ENCODE measurements around the gene CDHR2.

CDHR2 gene

DNA sequence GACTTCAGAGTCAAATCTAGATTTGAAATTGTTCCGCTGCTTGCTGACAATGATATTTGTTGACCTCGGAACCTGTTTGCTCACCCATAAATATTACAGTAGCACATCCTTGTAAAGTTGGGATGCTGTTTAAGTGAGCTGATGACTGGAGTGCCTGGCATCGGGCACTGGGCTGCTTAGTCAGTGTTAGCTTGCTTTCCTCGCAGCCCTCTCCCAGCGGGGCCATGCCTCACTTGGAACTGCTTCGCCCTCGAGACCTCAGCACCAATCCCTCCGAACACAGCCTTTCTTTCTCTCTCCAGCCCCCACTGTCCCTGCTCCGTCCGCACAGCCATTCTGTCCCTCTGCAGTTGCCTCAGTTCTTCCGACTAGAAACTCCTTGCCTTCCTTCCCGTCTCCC lies 35.4 kb upstream of the CDHR2 start:
- TF ChIP-seq, protein P1, sequence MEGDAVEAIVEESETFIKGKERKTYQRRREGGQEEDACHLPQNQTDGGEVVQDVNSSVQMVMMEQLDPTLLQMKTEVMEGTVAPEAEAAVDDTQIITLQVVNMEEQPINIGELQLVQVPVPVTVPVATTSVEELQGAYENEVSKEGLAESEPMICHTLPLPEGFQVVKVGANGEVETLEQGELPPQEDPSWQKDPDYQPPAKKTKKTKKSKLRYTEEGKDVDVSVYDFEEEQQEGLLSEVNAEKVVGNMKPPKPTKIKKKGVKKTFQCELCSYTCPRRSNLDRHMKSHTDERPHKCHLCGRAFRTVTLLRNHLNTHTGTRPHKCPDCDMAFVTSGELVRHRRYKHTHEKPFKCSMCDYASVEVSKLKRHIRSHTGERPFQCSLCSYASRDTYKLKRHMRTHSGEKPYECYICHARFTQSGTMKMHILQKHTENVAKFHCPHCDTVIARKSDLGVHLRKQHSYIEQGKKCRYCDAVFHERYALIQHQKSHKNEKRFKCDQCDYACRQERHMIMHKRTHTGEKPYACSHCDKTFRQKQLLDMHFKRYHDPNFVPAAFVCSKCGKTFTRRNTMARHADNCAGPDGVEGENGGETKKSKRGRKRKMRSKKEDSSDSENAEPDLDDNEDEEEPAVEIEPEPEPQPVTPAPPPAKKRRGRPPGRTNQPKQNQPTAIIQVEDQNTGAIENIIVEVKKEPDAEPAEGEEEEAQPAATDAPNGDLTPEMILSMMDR (IDR thresholded peaks at IDR 0.05; ENCODE audit: insufficient read depth, low read depth, low read length, missing control alignments): no peak
- H3K4me3 ChIP-seq (ENCODE audit: low read length): no peak overlapping the region
- DNase-seq (ENCODE audit: low read depth): no peak

DNA sequence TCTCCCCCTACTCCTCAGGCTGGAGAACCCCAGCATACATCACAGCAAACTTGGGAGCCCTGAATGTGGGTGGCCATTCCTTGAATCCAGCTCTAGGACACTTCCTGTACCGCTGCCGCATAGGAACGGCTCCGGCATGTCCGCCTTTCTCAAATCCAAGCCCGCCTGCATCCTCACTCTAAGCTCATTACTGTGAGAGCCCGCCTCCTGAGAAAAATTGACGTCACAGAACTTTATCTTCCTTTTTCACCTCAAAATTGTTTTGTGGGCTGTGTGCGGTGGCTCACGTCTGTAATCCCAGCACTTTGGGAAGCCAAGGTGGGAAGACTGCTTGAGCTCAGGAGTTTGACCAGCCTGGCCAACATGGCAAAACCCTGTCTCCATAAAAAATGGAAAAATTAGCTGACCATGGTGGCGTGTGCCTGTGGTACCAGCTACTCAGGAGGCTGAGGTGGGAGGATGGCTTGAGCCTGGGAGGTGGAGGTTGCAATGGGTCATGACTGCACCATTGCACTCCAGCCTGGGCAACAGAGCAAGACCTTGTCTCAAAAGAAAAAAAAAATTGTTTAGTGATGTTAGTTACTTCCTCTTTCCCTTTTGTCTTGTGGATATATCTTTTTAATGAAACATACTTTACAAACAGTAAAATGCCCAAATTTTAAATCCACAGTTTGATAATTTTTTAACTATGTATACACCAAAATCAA lies 34.7 kb upstream of the CDHR2 start:
- no peak overlapping the region for H3K4me3 ChIP-seq (ENCODE audit: low read length)
- TF ChIP-seq, protein P1 (IDR thresholded peaks at IDR 0.05; ENCODE audit: insufficient read depth, low read depth, low read length, missing control alignments): no peak

DNA sequence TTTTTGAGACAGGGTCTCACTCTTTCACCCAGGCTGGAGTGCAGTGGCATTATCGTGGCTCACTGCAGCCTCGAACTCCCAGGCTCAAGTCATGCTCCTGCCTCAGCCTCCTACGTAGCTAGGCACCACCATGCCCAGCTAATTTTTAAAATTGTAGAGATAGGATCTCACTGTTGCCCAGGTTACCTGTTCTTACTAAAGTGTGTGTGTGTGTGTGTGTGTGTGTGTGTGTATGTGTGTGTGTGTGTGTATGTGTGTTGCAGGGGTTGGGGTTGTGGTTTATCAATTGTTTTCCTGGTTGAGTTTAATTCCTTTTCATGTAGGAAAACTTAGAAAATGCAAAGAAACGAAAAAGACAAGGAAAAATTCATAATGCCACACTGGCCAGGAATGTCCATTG lies 33.7 kb upstream of the CDHR2 start:
- H3K4me3 ChIP-seq (ENCODE audit: low read length): no peak overlapping the region
- TF ChIP-seq, protein P1 (IDR thresholded peaks at IDR 0.05; ENCODE audit: insufficient read depth, low read depth, low read length, missing control alignments): no peak
- no peak for DNase-seq (ENCODE audit: low read depth)

More for the DNA sequence above, 34.7 kb upstream of the CDHR2 start:
- no peak for DNase-seq (ENCODE audit: low read depth)

DNA sequence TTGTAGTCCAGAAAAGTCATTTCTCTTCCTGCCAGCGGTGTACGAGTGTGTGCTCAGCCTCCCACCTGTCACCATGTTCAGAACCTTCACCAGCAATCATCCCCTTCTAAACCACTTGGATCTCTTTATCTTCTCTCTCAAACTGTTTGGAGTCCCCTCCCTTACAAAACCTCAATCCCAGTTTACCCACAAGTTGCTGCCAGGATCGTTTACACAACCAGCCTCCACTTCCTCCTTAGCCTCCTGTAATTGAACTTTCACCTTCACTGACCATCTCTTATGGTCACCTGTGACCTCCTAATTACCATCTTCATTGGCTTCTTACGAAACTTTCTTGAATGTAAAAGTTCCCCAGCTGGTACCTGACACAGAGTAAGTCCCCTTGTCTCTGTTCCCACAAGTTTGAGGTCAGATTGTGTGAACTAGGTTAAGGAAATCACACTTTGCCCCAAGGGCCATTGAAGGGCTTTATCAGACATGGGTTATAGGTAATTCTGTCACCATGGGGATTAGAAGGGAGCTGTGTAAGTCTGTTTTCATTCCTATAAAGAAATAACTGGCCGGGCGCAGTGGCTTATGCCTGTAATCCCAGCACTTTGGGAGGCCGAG lies 32.0 kb upstream of the CDHR2 start:
- TF ChIP-seq, protein P1 (IDR thresholded peaks at IDR 0.05; ENCODE audit: insufficient read depth, low read depth, low read length, missing control alignments): no peak
- no peak overlapping the region for H3K4me3 ChIP-seq (ENCODE audit: low read length)
- no peak for DNase-seq (ENCODE audit: low read depth)

DNA sequence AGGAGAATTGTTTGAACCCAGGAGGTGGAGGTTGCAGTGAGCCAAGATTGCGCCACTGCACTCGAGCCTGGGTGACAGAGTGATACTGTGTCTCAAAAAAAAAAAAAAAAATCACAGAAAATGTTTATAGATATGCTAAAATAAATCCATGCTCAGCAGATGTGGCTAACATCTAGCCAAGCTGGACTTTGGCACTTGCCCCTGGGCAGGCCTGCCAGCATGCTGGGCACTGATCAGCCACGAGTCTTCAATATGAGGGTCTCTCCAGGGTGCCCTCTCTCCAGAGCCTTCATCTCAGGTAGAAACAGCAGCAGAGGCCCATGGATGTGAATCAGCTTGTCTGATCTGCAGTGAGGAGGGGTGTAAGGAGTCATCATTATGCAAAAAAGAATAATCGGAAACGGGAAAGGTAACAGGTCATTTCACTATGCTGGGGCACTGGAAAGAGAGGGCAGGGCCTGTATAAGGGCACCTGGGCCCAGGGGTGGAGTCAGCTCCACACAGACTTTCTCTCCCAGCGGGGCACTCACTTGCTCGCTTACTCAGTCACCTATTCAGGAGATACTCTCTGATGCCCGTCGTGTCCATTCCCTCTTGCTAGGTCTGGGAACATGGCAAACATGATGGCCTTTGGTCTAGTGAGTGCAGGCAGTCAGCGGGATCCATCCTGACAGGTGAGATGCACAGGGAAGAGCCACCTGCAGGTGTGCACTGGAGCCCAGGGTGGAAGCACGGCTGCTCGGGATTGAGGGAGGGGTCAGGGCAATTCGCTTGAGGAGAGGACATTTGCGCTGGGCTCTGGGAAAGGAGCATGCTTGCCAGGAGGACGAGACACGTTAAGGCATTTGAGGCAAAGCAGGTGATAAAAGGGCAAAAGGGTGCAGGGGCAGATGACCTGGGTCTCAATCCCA lies 29.1 kb upstream of the CDHR2 start:
- H3K4me3 ChIP-seq (ENCODE audit: low read length): no peak overlapping the region
- no peak for DNase-seq (ENCODE audit: low read depth)
- TF ChIP-seq, protein P1 (IDR thresholded peaks at IDR 0.05; ENCODE audit: insufficient read depth, low read depth, low read length, missing control alignments): no peak

DNA sequence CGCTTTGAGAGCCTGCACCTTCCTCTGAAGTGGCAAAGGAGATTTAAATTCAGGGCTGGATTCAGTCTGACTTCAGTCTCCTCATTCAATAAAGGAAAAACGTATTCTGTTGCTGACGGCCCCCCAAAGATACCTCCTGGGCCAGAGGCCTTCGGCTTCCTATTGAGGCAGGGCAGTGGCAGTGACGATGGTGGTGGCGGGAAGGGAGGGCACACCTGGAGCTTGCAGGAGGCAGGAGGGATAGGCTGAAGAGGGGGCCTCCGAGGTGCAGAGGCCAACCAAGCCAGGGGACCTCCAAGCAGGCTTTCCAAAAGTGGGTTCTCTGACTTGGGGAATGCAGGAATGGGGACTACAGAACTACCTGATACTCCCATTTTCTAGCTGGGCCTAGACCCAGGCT lies 27.9 kb upstream of the CDHR2 start:
- TF ChIP-seq, protein P1 (IDR thresholded peaks at IDR 0.05; ENCODE audit: insufficient read depth, low read depth, low read length, missing control alignments): no peak
- H3K4me3 ChIP-seq (ENCODE audit: low read length): no peak overlapping the region
- DNase-seq (ENCODE audit: low read depth): no peak
